ENCODE results near the gene SLC45A2.
"Not testable (repeated sequence)": the region's sequence is repeated elsewhere in the genome, so short reads cannot be mapped to it uniquely, and the experiment has no call there.

Gene SLC45A2

GRCh38 chr5:33929925-33930690 is 54.4 kb downstream of the SLC45A2 start:
- no peak for DNase-seq (ENCODE audit: low read depth in 1 of 2, low spot score in 1 of 2)

GRCh38 chr5:33928283-33928682 is 56.2 kb downstream of the SLC45A2 start:
- DNase-seq (ENCODE audit: low read depth in 1 of 2, low spot score in 1 of 2), result no peak

- no peak for DNase-seq (ENCODE audit: low read depth in 1 of 2, low spot score in 1 of 2)
Observed at GRCh38 chr5:33927685-33928084, 56.8 kb downstream of the SLC45A2 start.

- DNase-seq (ENCODE audit: low read depth in 1 of 2, low spot score in 1 of 2), result no peak
Observed at GRCh38 chr5:33925278-33925677, 59.2 kb downstream of the SLC45A2 start.

GRCh38 chr5:33921002-33921401 is 63.5 kb downstream of the SLC45A2 start:
- no peak for DNase-seq (ENCODE audit: low read depth in 1 of 2, low spot score in 1 of 2)

GRCh38 chr5:33914844-33915243 is 69.6 kb downstream of the SLC45A2 start:
- DNase-seq (ENCODE audit: low read depth in 1 of 2, low spot score in 1 of 2), result not testable (repeated sequence)

- DNase-seq (ENCODE audit: low read depth in 1 of 2, low spot score in 1 of 2), result not testable (repeated sequence)
Observed at GRCh38 chr5:33906248-33906647, 78.2 kb downstream of the SLC45A2 start.

GRCh38 chr5:33905381-33905780 is 79.1 kb downstream of the SLC45A2 start:
- DNase-seq (ENCODE audit: low read depth in 1 of 2, low spot score in 1 of 2), result no peak

GRCh38 chr5:33903118-33903517 is 81.4 kb downstream of the SLC45A2 start:
- no peak for DNase-seq (ENCODE audit: low read depth in 1 of 2, low spot score in 1 of 2)

GRCh38 chr5:33901156-33901555 is 83.3 kb downstream of the SLC45A2 start:
- DNase-seq (ENCODE audit: low read depth in 1 of 2, low spot score in 1 of 2), result no peak

All from activated T-helper 1 cell treated with anti-CD3 and anti-CD28 coated beads, Interleukin-2, amount 50 U/mL, for 16 hours (primary cell).